K562 (cell line): Measurements from ENCODE around the gene GMDS. TPM values are rescaled to one million over a fixed set of nuclear protein-coding genes. Genes with fewer than 3 reads are reported as not detected.

ENCODE experiments used
- ATAC-seq: fragments of 200-7000 bp; cut with Tn5 transposase; 3 replicates; pipeline ENCODE4 v1.9.1; 2020; ENCODE audit warnings: moderate library complexity
- BruUV-seq: library from RNA; stranded (reverse); fragments of 400-500 nt; replicated peaks from 2 replicates; lab custom pipeline; 2021; lab: Mats Ljungman, UMichigan
- CTCF ChIA-PET: fragments of 300-600 bp; formaldehyde crosslinking; extraction: SDS; loops from one replicate; lab custom pipeline; 2021; ENCODE audit warnings: low intra/inter-chr PET ratio; lab: Yijun Ruan, JAX
- POLR2A ChIA-PET: fragments of 300-600, 350-650 bp; sonication (Branson Sonifier 250); formaldehyde crosslinking; extraction: SDS; loops from one replicate; lab custom pipeline; 2021; ENCODE audit warnings: antibody characterized with exemption, inconsistent platforms; lab: Yijun Ruan, JAX
- DNase-seq, 4 experiments: peaks; one replicate each; pipeline versions ENCODE4 v3.0.0 to v3.0.0-alpha.2; 2011 to 2018; ENCODE audit warnings: low spot score in 3 of 4, mixed read lengths in 3 of 4; ENCODE audit errors: extremely low read depth in 1 of 4
- FAIRE-seq: peaks from 2 replicates; lab custom pipeline; 2011; peaks lifted over from hg19 to GRCh38; lab: Jason Lieb, UNC
- H2AFZ ChIP-seq: 2 replicates; pipeline ENCODE4 v1.6.0; 2011; ENCODE audit warnings: low read depth, low read length, control low read depth, inconsistent platforms
- H3K27ac ChIP-seq: fragments of 200-600 bp; 3 replicates; pipeline ENCODE4 v1.8.0; 2011; ENCODE audit warnings: low read depth, mild to moderate bottlenecking, control low read depth, inconsistent platforms, low read length, moderate library complexity, mixed read lengths; ENCODE audit errors: extremely low read depth
- H3K27me3 ChIP-seq, 2 experiments: fragments of 300-600 bp in 1 of 2; 2 replicates in 1 of 2; 3 replicates in 1 of 2; pipeline versions ENCODE4 v1.6.0 to v1.8.0; 2011; ENCODE audit warnings: inconsistent platforms in 2 of 2, low read length in 2 of 2, mild to moderate bottlenecking in 1 of 2, mixed read lengths in 1 of 2, moderate library complexity in 1 of 2; ENCODE audit not compliant: control insufficient read depth in 2 of 2, insufficient read depth in 2 of 2
- H3K36me3 ChIP-seq: fragments of 300-600 bp; 3 replicates; pipeline ENCODE4 v1.8.0; 2011; ENCODE audit warnings: mild to moderate bottlenecking, low read length, inconsistent platforms; ENCODE audit not compliant: control insufficient read depth, insufficient read depth
- H3K4me1 ChIP-seq, 2 experiments: fragments of 200-600 bp in 1 of 2; replicated peaks in 1 of 2; 2 replicates in 1 of 2; 3 replicates in 1 of 2; pipeline versions ENCODE4 v1.5.1 to v1.8.0; 2011; ENCODE audit warnings: inconsistent platforms in 2 of 2, low read length in 2 of 2, mild to moderate bottlenecking in 1 of 2, mixed read lengths in 1 of 2, moderate library complexity in 1 of 2; ENCODE audit not compliant: control insufficient read depth in 2 of 2, insufficient read depth in 2 of 2
- H3K4me2 ChIP-seq: 2 replicates; pipeline ENCODE4 v1.6.1; 2011; ENCODE audit warnings: low read length, control low read depth, inconsistent platforms, mixed read lengths; ENCODE audit not compliant: insufficient read depth
- H3K4me3 ChIP-seq: fragments of 200-600 bp; sonication (generic), shearing (Covaris generic); 2 replicates; pipeline ENCODE4 v1.5.1; 2016; ENCODE audit warnings: control low read depth, inconsistent platforms
- H3K79me2 ChIP-seq: fragments of 200-600 bp; 3 replicates; pipeline ENCODE4 v1.8.0; 2011; ENCODE audit warnings: low read length, inconsistent platforms; ENCODE audit not compliant: control insufficient read depth, insufficient read depth
- H3K9ac ChIP-seq, 2 experiments: 2 replicates each; pipeline versions ENCODE4 v1.6.0 to v1.6.1; 2011; ENCODE audit warnings: low read depth in 2 of 2, low read length in 2 of 2, control low read depth in 1 of 2, inconsistent platforms in 1 of 2, mild to moderate bottlenecking in 1 of 2, mixed read lengths in 1 of 2; ENCODE audit not compliant: insufficient read depth in 1 of 2
- H3K9me1 ChIP-seq: one replicate; pipeline ENCODE4 v1.6.0; 2011; ENCODE audit warnings: inconsistent platforms, mild to moderate bottlenecking, low read length, moderate library complexity; ENCODE audit not compliant: control insufficient read depth, insufficient read depth
- H3K9me3 ChIP-seq: replicated peaks from 2 replicates; pipeline ENCODE4 v1.5.1; 2011; ENCODE audit warnings: low read depth, low read length, inconsistent platforms; ENCODE audit not compliant: control insufficient read depth, insufficient read depth
- H4K20me1 ChIP-seq: replicated peaks from 2 replicates; pipeline ENCODE4 v1.6.1; 2011; ENCODE audit warnings: low read length, inconsistent platforms, mixed read lengths; ENCODE audit not compliant: control insufficient read depth, insufficient read depth
- MAZ ChIP-seq, 2 experiments: fragments of 450-650 bp in 1 of 2; sonication (generic) in 1 of 2; formaldehyde crosslinking; IDR thresholded peaks in 1 of 2; conservative IDR thresholded peaks in 1 of 2; 2 replicates each; pipeline versions ENCODE4 v1.4.0 to v1.5.0; 2020; ENCODE audit warnings: mild to moderate bottlenecking in 1 of 2, missing genetic modification reagents in 1 of 2
- MYNN ChIP-seq, 2 experiments: sonication (generic); formaldehyde crosslinking in 1 of 2; IDR thresholded peaks; 2 replicates each; pipeline versions ENCODE4 v1.5.0 to v1.6.1; 2016 to 2020; ENCODE audit warnings: antibody characterized with exemption in 1 of 2, missing genetic modification reagents in 1 of 2
- NBN ChIP-seq: fragments of 450-650 bp; IDR thresholded peaks from 2 replicates; pipeline ENCODE4 v1.6.1; 2016; ENCODE audit warnings: low read depth, mild to moderate bottlenecking
- ZBED1 ChIP-seq: IDR thresholded peaks from 2 replicates; pipeline ENCODE4 v1.6.1; 2014
- ZNF75A ChIP-seq: fragments of 450-650 bp; formaldehyde crosslinking; IDR thresholded peaks from 2 replicates; pipeline ENCODE4 v1.4.0; 2020; ENCODE audit warnings: mild to moderate bottlenecking
- WGBS: fragments of 100-300 bp; shearing (Covaris generic); methylation state at CpG from one replicate; pipeline ENCODE4 v1.1.6; 2016; ENCODE audit warnings: low coverage, mixed read lengths; ENCODE audit not compliant: insufficient coverage; ENCODE audit errors: missing lambda C conversion rate; 5-methylcytosine and 5-hydroxymethylcytosine counted together
- in situ Hi-C: fragments of 300-500 bp; cut with MboI; formaldehyde crosslinking; loops from 4 replicates; pipeline ENCODE4 v1.15.0; 2018; ENCODE audit warnings: inconsistent platforms, mixed read lengths
- intact Hi-C: fragments of 100-400 bp; cut with micrococcal nuclease; formaldehyde crosslinking; loops from 2 replicates; pipeline ENCODE4 v1.14.2; 2022
- polyA plus RNA-seq, 8 experiments: library from polyadenylated mRNA; depleted of rRNA in 4 of 8; stranded (reverse) in 5 of 8; unstranded in 3 of 8; fragments of >200 nt; fragmentation: Nextera tagmentation in 2 of 8; fragmentation: Illumina TruSeq in 1 of 8; extraction: Ambion mirVana in 2 of 8; extraction: Trizol in 1 of 8; gene quantifications; 2 replicates each; pipeline versions ENCODE4 v1.2.1 to v1.2.3, GENCODE V29; 2011 to 2014; ENCODE audit warnings: inconsistent platforms in 1 of 8, missing spikeins in 1 of 8
- total RNA-seq, 7 experiments: library from RNA; depleted of rRNA in 6 of 7; stranded (reverse); fragments of >200 nt in 6 of 7; fragmentation: Illumina TruSeq in 2 of 7; extraction: Trizol in 2 of 7; gene quantifications; 2 replicates each; pipeline versions ENCODE4 v1.2.1 to v1.2.3, GENCODE V29; 2011 to 2021; ENCODE audit warnings: low replicate concordance in 1 of 7
- TF ChIP-seq, protein P1 (sequence below), 2 experiments: fragments of 450-650 bp; IDR thresholded peaks; 2 replicates each; pipeline ENCODE4 v1.6.1; 2016; ENCODE audit warnings: mild to moderate bottlenecking in 2 of 2, borderline replicate concordance in 1 of 2, low read depth in 1 of 2, moderate library complexity in 1 of 2

GMDS gene
- total and polyA plus RNA-seq, 9 of the 15 experiments (the other 6 are each of a cell fraction or from before 2014, with no cell fraction given): 0.48 to 31.8 (median 13.4) TPM

- no peak overlapping the region for H3K4me2 ChIP-seq
- 15% methylated on average over 13 of the region's 13 CpGs for WGBS
- H4K20me1 ChIP-seq: no peaks in the 10 kb centered on the region
- in situ Hi-C loops (no loop called here), intact Hi-C loops (loop anchor here (10.0 kb wide), 1 partner anchor 904 kb away; no protein-coding TSS in a partner anchor)
- no TSS peak for BruUV-seq
- no peaks in the 10 kb centered on the region for H3K79me2 ChIP-seq
- peaks cover 14 to 24% of the 10 kb centered on the region in 2 experiments for H3K27me3 ChIP-seq
- no peaks in the 10 kb centered on the region for H3K9me1 ChIP-seq
- FAIRE-seq (no peak), DNase-seq (no peak), ATAC-seq (no peak)
- POLR2A ChIA-PET: no interaction called here
- H3K27ac ChIP-seq: no peak overlapping the region
- no peak overlapping the region for H3K4me3 ChIP-seq
- no peak for TF ChIP-seq ZBED1
- no peaks in the 10 kb centered on the region for H3K4me1 ChIP-seq
- H3K9ac ChIP-seq: no peak overlapping the region
- H2AFZ ChIP-seq: no peak overlapping the region
- no peaks in the 10 kb centered on the region for H3K36me3 ChIP-seq
- H3K9me3 ChIP-seq: no peaks in the 10 kb centered on the region
- CTCF ChIA-PET: no interaction called here
Measured at GRCh38 chr6:1679031-1679687, 566.2 kb downstream of the GMDS start.

DNA sequence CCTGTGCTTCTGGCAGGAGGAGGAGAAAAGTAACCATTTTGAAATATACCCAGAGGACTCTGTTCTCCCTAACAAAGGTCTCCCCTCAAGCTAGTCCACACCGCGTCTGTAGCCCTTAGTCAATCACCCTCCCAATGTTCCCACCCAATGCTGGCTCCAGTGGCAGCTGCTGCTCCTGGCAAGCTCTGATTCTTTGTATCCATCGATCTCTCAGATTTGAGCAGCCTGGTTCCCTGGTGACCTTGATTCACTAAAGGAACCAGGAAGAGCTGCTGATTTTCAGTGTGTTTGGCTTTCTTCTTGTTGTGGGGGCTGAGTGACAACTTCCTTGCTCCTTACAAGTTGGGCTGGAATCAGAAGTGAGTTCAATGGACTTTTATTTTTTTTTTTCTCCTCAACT lies 567.2 kb downstream of the GMDS start:
- ChIA-PET POLR2A (interaction anchor here (0.6 kb wide), 1 partner anchor 81 kb away, joined by 3 read pairs; no protein-coding TSS in a partner anchor), CTCF (no interaction called here)
- DNase-seq (no peak), FAIRE-seq (no peak), ATAC-seq (no peak)
- no TSS peak for BruUV-seq
- H4K20me1 ChIP-seq: no peaks in the 10 kb centered on the region
- H2AFZ ChIP-seq: no peak overlapping the region
- no peak overlapping the region for H3K4me2 ChIP-seq
- in situ Hi-C loops (no loop called here), intact Hi-C loops (loop anchor here (10.0 kb wide), 1 partner anchor 903 kb away; no protein-coding TSS in a partner anchor)
- no peak overlapping the region for H3K9ac ChIP-seq
- no peaks in the 10 kb centered on the region for H3K9me1 ChIP-seq
- no peaks in the 10 kb centered on the region for H3K36me3 ChIP-seq
- WGBS: 3% methylated on average over 3 of the region's 3 CpGs
- H3K79me2 ChIP-seq: no peaks in the 10 kb centered on the region
- no peaks in the 10 kb centered on the region for H3K4me1 ChIP-seq
- H3K27me3 ChIP-seq: peaks cover 10 to 18% of the 10 kb centered on the region in 2 experiments
- H3K9me3 ChIP-seq: no peaks in the 10 kb centered on the region
- no peak overlapping the region for H3K27ac ChIP-seq
- H3K4me3 ChIP-seq: no peak overlapping the region
- TF ChIP-seq NBN (no peak), MYNN (IDR thresholded peaks at IDR 0.05) (no peak), MYNN (CRISPR knock-in tag; IDR thresholded peaks at IDR 0.05) (no peak), ZNF75A (CRISPR knock-in tag) (no peak), MAZ (CRISPR knock-in tag; conservative IDR thresholded peaks at IDR 0.05 in 1 of 2, IDR thresholded peaks at IDR 0.05 in 1 of 2) (no peak)
- TF ChIP-seq, protein P1, sequence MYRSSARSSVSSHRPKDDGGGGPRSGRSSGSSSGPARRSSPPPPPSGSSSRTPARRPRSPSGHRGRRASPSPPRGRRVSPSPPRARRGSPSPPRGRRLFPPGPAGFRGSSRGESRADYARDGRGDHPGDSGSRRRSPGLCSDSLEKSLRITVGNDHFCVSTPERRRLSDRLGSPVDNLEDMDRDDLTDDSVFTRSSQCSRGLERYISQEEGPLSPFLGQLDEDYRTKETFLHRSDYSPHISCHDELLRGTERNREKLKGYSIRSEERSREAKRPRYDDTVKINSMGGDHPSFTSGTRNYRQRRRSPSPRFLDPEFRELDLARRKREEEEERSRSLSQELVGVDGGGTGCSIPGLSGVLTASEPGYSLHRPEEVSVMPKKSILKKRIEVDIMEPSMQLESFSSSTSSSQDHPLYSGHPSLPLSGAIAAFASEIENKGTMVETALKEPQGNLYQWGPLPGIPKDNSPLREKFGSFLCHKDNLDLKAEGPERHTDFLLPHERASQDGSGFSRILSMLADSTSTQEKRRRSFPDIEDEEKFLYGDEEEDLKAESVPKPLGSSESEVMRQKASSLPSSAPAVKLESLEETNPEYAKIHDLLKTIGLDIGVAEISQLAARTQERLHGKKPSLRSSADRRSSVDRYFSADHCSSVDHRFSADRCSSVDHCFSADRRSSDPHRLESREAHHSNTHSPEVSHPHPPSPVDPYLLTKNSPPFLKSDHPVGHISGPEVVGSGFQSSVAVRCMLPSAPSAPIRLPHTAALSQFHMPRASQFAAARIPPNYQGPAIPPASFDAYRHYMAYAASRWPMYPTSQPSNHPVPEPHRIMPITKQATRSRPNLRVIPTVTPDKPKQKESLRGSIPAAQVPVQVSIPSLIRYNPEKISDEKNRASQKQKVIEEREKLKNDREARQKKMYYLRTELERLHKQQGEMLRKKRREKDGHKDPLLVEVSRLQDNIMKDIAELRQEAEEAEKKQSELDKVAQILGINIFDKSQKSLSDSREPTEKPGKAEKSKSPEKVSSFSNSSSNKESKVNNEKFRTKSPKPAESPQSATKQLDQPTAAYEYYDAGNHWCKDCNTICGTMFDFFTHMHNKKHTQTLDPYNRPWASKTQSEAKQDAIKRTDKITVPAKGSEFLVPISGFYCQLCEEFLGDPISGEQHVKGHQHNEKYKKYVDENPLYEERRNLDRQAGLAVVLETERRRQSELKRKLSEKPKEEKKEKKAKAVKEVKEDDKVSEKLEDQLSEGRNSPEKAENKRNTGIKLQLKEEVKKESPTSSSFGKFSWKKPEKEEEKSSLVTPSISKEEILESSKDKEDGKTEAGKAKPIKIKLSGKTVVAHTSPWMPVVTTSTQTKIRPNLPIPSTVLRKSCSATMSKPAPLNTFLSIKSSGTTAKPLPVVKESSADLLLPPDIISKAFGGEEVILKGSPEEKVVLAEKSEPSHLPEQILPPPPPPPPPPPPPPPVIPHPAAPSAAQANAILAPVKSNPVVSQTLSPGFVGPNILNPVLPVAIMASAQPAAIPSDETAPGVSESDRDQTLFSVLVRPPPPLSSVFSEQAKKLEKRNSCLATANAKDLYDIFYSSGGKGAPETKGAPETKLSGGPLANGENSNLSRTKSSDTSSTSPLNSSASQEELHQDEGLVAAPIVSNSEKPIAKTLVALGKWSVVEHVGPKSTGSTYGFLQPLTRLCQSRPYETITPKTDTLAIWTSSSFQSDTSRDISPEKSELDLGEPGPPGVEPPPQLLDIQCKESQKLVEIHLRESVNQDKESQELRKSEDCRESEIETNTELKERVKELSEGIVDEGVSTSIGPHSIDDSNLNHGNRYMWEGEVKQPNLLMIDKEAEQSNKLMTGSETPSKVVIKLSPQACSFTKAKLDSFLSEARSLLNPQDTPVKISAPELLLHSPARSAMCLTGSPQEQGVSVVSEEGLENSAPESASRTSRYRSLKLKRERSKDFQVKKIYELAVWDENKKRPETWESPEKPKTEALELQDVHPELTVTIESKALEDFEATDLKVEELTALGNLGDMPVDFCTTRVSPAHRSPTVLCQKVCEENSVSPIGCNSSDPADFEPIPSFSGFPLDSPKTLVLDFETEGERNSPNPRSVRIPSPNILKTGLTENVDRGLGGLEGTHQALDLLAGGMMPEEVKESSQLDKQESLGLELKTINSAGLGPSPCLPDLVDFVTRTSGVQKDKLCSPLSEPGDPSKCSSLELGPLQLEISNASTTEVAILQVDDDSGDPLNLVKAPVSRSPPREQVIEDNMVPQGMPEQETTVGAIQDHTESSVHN (IDR thresholded peaks at IDR 0.05; ENCODE audit: borderline replicate concordance in 1 of 2, low read depth in 1 of 2): no peak
